ENCODE measurements around the gene TMEM176B. TPM values are rescaled to one million over a fixed set of nuclear protein-coding genes. Genes with fewer than 3 reads are reported as not detected.

The TMEM176B gene
- 0.12 to 0.13 TPM in 2 of 5 replicates, not detected in the others for total RNA-seq (2022; extraction: Qiagen RNA extraction)

GRCh38 chr7:150799741-150800580 lies at the start of gene TMEM176B:
TSS of gene TMEM176B (minus strand) at chr7:150800364. CDS start at chr7:150796569, 3,795 bp downstream.

GRCh38 chr7:150800581-150801241 lies 547 bp upstream of the TMEM176B start, which contains the start of gene TMEM176A:
TSS of gene TMEM176A (plus strand) at chr7:150800769. CDS start at chr7:150801551, 782 bp downstream.

Other genes starting within 250 kb of the TMEM176B start
- not detected in 5 replicates for gene GIMAP4, start 233.0 kb downstream of the TMEM176B start, total RNA-seq (2022; extraction: Qiagen RNA extraction)
- not detected in 5 replicates for gene GIMAP6, start 168.0 kb downstream of the TMEM176B start, total RNA-seq (2022; extraction: Qiagen RNA extraction)
- gene GIMAP2, start 114.7 kb downstream of the TMEM176B start, total RNA-seq (2022; extraction: Qiagen RNA extraction) = 0.09 TPM in 1 of 5 replicates, not detected in the others
- gene GIMAP1, start 83.8 kb downstream of the TMEM176B start, total RNA-seq (2022; extraction: Qiagen RNA extraction) = not detected in 5 replicates
- 0.14 TPM in 1 of 5 replicates, not detected in the others for gene GIMAP5, start 62.9 kb downstream of the TMEM176B start, total RNA-seq (2022; extraction: Qiagen RNA extraction)
- gene TMEM176A, start 405 bp upstream of the TMEM176B start, total RNA-seq (2022; extraction: Qiagen RNA extraction) = not detected in 5 replicates
- not detected in 5 replicates for gene AOC1, start 52.2 kb upstream of the TMEM176B start, total RNA-seq (2022; extraction: Qiagen RNA extraction)
- 0.38 to 0.64 TPM (median 0.42 TPM) in 5 replicates for gene KCNH2, start 178.0 kb upstream of the TMEM176B start, total RNA-seq (2022; extraction: Qiagen RNA extraction)
- gene NOS3, start 190.7 kb upstream of the TMEM176B start, total RNA-seq (2022; extraction: Qiagen RNA extraction) = 0.22 to 0.65 TPM (median 0.42 TPM) in 5 replicates
- gene ATG9B, start 224.1 kb upstream of the TMEM176B start, total RNA-seq (2022; extraction: Qiagen RNA extraction) = 0.16 to 0.73 TPM (median 0.55 TPM) in 5 replicates
- gene ABCB8, start 228.1 kb upstream of the TMEM176B start, total RNA-seq (2022; extraction: Qiagen RNA extraction) = 33.1 to 55.2 TPM (median 52.6 TPM) in 5 replicates
- gene ASIC3, start 248.2 kb upstream of the TMEM176B start, total RNA-seq (2022; extraction: Qiagen RNA extraction) = 4.3 to 12.9 TPM (median 10.4 TPM) in 5 replicates